B cell (primary cell): ENCODE results near the gene NSUN7. TPM values are rescaled to one million over a fixed set of nuclear protein-coding genes. Genes with fewer than 3 reads are reported as not detected.

Experiments
- ATAC-seq: fragments of 200-7000 bp; cut with Tn5 transposase; one replicate; pipeline ENCODE4 v1.10.0; 2021; ENCODE audit warnings: low read depth, mild to moderate bottlenecking, moderate number of reproducible peaks, moderate library complexity
- CTCF ChIA-PET: fragments of 350-600 bp; sonication (Branson Sonifier 250); formaldehyde crosslinking; loops from one replicate; lab custom pipeline; 2021; ENCODE audit warnings: antibody characterized with exemption, inconsistent platforms; lab: Charles Lee
- POLR2A ChIA-PET: fragments of 350-600 bp; sonication (Branson Sonifier 250); formaldehyde crosslinking; loops from one replicate; lab custom pipeline; 2021; ENCODE audit warnings: antibody characterized with exemption; lab: Charles Lee
- DNase-seq: peaks from one replicate; pipeline ENCODE4 v3.0.0; 2013
- H2AFZ ChIP-seq: 2 replicates; pipeline ENCODE4 v1.6.1; 2012; ENCODE audit warnings: mild to moderate bottlenecking, low read depth, low read length; ENCODE audit not compliant: insufficient read depth, poor library complexity, severe bottlenecking
- H3K27ac ChIP-seq, 2 donors: 1 replicate in 1 of 2; 2 replicates in 1 of 2; pipeline ENCODE4 v1.5.1; 2012 to 2013; ENCODE audit warnings: low read length in 2 of 2, mild to moderate bottlenecking in 2 of 2, moderate library complexity in 1 of 2
- H3K27me3 ChIP-seq, 4 experiments: fragments of 200-600 bp in 1 of 4; sonication (generic) in 1 of 4; replicated peaks in 1 of 4; 1 replicate in 2 of 4; 2 replicates in 2 of 4; pipeline versions ENCODE4 v1.6.1 to v1.7.0; 2013 to 2016; ENCODE audit warnings: low read length in 3 of 4, mild to moderate bottlenecking in 2 of 4, mixed read lengths in 1 of 4, moderate library complexity in 1 of 4; ENCODE audit not compliant: insufficient read depth in 4 of 4, control insufficient read depth in 3 of 4; ENCODE audit errors: control extremely low read depth in 1 of 4
- H3K36me3 ChIP-seq, 2 experiments: replicated peaks in 1 of 2; 1 replicate in 1 of 2; 2 replicates in 1 of 2; pipeline versions ENCODE4 v1.6.1 to v1.7.1; 2013; ENCODE audit warnings: low read length in 1 of 2; ENCODE audit not compliant: insufficient read depth in 2 of 2, control insufficient read depth in 1 of 2; ENCODE audit errors: control extremely low read depth in 1 of 2, extremely low read depth in 1 of 2
- H3K4me1 ChIP-seq, 2 donors: fragments of 200-600 bp in 1 of 2; sonication (generic) in 1 of 2; 1 replicate in 1 of 2; 2 replicates in 1 of 2; pipeline versions ENCODE4 v1.5.1 to v1.6.1; 2013 to 2017; ENCODE audit warnings: low read length in 2 of 2; ENCODE audit not compliant: control insufficient read depth in 2 of 2, insufficient read depth in 2 of 2
- H3K4me2 ChIP-seq: replicated peaks from 2 replicates; pipeline ENCODE3; 2012; ENCODE audit warnings: mild to moderate bottlenecking, low read depth, low read length; ENCODE audit not compliant: poor library complexity, severe bottlenecking
- H3K4me3 ChIP-seq, 5 experiments: fragments of 200-600 bp in 1 of 5; sonication (generic) in 1 of 5; 1 replicate in 3 of 5; 2 replicates in 2 of 5; pipeline versions ENCODE4 v1.5.1 to v1.7.0; 2011 to 2016; ENCODE audit warnings: low read length in 4 of 5, mild to moderate bottlenecking in 4 of 5, low read depth in 2 of 5, control low read depth in 1 of 5, moderate library complexity in 1 of 5; ENCODE audit not compliant: insufficient read depth in 1 of 5; ENCODE audit errors: control extremely low read depth in 1 of 5, extremely low read depth in 1 of 5
- H3K79me2 ChIP-seq: fragments of 200-600 bp; sonication (generic); one replicate; pipeline ENCODE4 v1.6.0; 2016; ENCODE audit warnings: low read length; ENCODE audit not compliant: control insufficient read depth, insufficient read depth
- H3K9ac ChIP-seq: fragments of 200-600 bp; sonication (generic); 2 replicates; pipeline ENCODE4 v1.6.1; 2017; ENCODE audit warnings: mild to moderate bottlenecking, low read length, moderate library complexity
- H3K9me3 ChIP-seq, 3 donors: one replicate each; pipeline versions ENCODE4 v1.6.1 to v1.7.1; 2013; ENCODE audit warnings: low read length in 2 of 3; ENCODE audit not compliant: control insufficient read depth in 2 of 3, insufficient read depth in 1 of 3; ENCODE audit errors: control extremely low read depth in 1 of 3
- H4K20me1 ChIP-seq: 2 replicates; pipeline ENCODE4 v1.6.0; 2012; ENCODE audit warnings: mild to moderate bottlenecking, low read length; ENCODE audit not compliant: insufficient read depth, control insufficient read depth, poor library complexity, severe bottlenecking
- H3K27ac Mint-ChIP-seq: one replicate; pipeline ENCODE4 v1.8.0; 2021; ENCODE audit warnings: mixed read lengths
- H3K27me3 Mint-ChIP-seq: one replicate; pipeline ENCODE4 v1.8.0; 2021; ENCODE audit warnings: mixed read lengths
- H3K4me1 Mint-ChIP-seq: one replicate; pipeline ENCODE4 v1.8.0; 2021; ENCODE audit warnings: mixed read lengths
- H3K4me3 Mint-ChIP-seq: one replicate; pipeline ENCODE4 v1.8.0; 2021; ENCODE audit warnings: mixed read lengths
- H3K9me3 Mint-ChIP-seq: one replicate; pipeline ENCODE4 v1.8.0; 2022; ENCODE audit warnings: mixed read lengths; ENCODE audit not compliant: insufficient read depth
- EZH2 ChIP-seq: IDR thresholded peaks from 2 replicates; pipeline ENCODE4 v1.6.1; 2012; ENCODE audit warnings: borderline replicate concordance, low read depth, mild to moderate bottlenecking, moderate library complexity, low read length; ENCODE audit not compliant: insufficient read depth, poor library complexity, severe bottlenecking
- WGBS: methylation state at CpG from one replicate; pipeline ENCODE4 v1.1.5; 2013; ENCODE audit warnings: missing lambda C conversion rate; ENCODE audit not compliant: insufficient coverage; 5-methylcytosine and 5-hydroxymethylcytosine counted together
- intact Hi-C: fragments of 100-400 bp; cut with micrococcal nuclease; formaldehyde crosslinking; loops from one replicate; pipeline ENCODE4 v1.10.0; 2022
- polyA plus RNA-seq: library from polyadenylated mRNA; depleted of rRNA; stranded (reverse); fragments of >200 nt; gene quantifications from 2 replicates; pipeline ENCODE4 v1.2.3, GENCODE V29; 2012
- total RNA-seq, 2 donors: library from RNA; stranded (reverse); fragments of 120-200 nt in 1 of 2; gene quantifications; 1 replicate in 1 of 2; 2 replicates in 1 of 2; pipeline versions ENCODE4 v1.2.3 to v1.2.4, GENCODE V29; 2013 to 2022
- TF ChIP-seq, protein P1 (sequence below): fragments of 200-600 bp; IDR thresholded peaks from one replicate; pipeline ENCODE4 v1.8.0; 2022; ENCODE audit warnings: antibody characterized with exemption, mild to moderate bottlenecking

The NSUN7 gene
- total and polyA plus RNA-seq, 2 donors (not counting 1 experiment from before 2014, with no cell fraction given), result 0.75 to 29.8 TPM

DNA sequence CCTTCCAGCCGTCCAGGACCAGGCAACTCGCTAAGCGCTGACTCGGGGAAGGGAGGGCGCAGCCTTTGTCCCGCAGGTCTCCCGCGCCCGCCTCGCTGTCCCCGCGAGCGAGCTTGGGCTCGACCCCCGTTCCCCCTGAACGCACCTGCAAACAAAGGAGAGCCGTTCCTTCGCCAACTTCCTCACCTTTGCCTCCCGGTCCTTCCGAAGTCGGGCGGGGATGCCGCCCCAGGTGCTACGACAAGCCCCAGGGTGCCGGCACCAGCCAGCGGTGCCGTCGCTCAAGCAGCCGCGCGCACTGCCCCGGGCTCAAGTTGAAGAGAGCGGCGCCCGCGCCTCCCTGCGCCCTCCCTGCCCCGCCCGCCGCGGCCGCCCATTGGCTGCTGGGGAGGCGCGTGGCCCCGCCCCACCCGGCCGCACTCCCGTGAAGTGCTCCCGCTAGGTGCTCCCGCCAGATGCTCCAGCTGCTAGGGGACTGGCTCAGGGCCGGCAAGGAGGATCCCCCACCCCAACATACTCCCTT is 107.1 kb downstream of the NSUN7 start:
- CTCF ChIA-PET, result interaction anchor here (0.6 to 4.0 kb wide), 3 partner anchors 15 to 539 kb away, joined by 3 to 39 read pairs (median 13); no protein-coding TSS in a partner anchor
- H3K36me3 ChIP-seq, result no peaks in the 10 kb centered on the region
- POLR2A ChIA-PET, result interaction anchor here (1.2 kb wide), 1 partner anchor 18 kb away, joined by 9 read pairs; no protein-coding TSS in a partner anchor
- peak overlapping the region; percentile 97 for H3K4me2 ChIP-seq
- peaks cover 0 to 19% (median 0%) of the 10 kb centered on the region in 4 experiments for H3K27me3 ChIP-seq
- no peaks in the 10 kb centered on the region for H3K9me3 ChIP-seq
- Mint-ChIP-seq H3K4me3 (peak overlapping the region; percentile 88), H3K9me3 (no peaks in the 10 kb centered on the region), H3K27ac (peak overlapping the region; percentile 76), H3K4me1 (peaks cover 38% of the 10 kb centered on the region), H3K27me3 (peaks cover 20% of the 10 kb centered on the region)
- ATAC-seq (peak; percentile 95), DNase-seq (peak; percentile 78)
- H3K9ac ChIP-seq, result peak overlapping the region; percentile 80
- H3K4me1 ChIP-seq, result peaks cover 19 to 32% of the 10 kb centered on the region in 2 donors
- 3% methylated on average over 51 of the region's 51 CpGs for WGBS
- intact Hi-C loops, result loop anchor here (1.0 kb wide), 1 partner anchor 17 kb away; no protein-coding TSS in a partner anchor
- H3K4me3 ChIP-seq, result peak overlapping the region; percentile 50 to 76 (median 69)
- TF ChIP-seq, protein P1, sequence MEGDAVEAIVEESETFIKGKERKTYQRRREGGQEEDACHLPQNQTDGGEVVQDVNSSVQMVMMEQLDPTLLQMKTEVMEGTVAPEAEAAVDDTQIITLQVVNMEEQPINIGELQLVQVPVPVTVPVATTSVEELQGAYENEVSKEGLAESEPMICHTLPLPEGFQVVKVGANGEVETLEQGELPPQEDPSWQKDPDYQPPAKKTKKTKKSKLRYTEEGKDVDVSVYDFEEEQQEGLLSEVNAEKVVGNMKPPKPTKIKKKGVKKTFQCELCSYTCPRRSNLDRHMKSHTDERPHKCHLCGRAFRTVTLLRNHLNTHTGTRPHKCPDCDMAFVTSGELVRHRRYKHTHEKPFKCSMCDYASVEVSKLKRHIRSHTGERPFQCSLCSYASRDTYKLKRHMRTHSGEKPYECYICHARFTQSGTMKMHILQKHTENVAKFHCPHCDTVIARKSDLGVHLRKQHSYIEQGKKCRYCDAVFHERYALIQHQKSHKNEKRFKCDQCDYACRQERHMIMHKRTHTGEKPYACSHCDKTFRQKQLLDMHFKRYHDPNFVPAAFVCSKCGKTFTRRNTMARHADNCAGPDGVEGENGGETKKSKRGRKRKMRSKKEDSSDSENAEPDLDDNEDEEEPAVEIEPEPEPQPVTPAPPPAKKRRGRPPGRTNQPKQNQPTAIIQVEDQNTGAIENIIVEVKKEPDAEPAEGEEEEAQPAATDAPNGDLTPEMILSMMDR, result no peak
- no peak for TF ChIP-seq EZH2
- no peaks in the 10 kb centered on the region for H4K20me1 ChIP-seq
- peak overlapping the region; percentile 40 for H3K27ac ChIP-seq
- no peaks in the 10 kb centered on the region for H3K79me2 ChIP-seq
- peak overlapping the region; percentile 88 for H2AFZ ChIP-seq

DNA sequence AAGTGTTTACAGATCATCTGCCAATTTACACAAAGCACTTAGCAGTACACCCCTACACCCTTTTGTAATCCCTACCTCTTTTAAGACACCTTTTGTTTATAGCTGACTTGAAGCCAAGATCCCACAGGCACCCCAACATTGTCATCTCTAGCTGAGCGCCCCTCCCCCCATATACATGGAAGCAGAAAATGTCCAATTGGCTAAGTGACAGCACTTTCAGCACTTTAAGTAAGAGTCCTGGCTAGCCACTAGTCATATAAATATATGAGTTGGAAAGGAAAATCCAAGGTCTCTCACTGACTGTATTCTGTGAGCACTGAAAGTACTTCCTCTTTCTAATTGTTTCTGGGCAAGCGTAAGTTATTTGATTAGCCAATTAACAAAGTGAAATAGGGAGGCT is 108.2 kb downstream of the NSUN7 start:
- H3K4me3 Mint-ChIP-seq, result peak overlapping the region; percentile 65
- H3K27ac ChIP-seq, result no peak overlapping the region
- H3K79me2 ChIP-seq, result no peaks in the 10 kb centered on the region
- DNase-seq (peak; percentile 40), ATAC-seq (no peak)
- intact Hi-C loops, result loop anchor here (1.0 kb wide), 1 partner anchor 18 kb away; no protein-coding TSS in a partner anchor
- no peaks in the 10 kb centered on the region for H4K20me1 ChIP-seq
- no peak overlapping the region for H3K27ac Mint-ChIP-seq
- no CpG with 5 or more reads among the region's 2 CpGs for WGBS
- ChIA-PET POLR2A (interaction anchor here (1.2 kb wide), 1 partner anchor 19 kb away, joined by 9 read pairs; no protein-coding TSS in a partner anchor), CTCF (interaction anchor here (1.2 kb wide), 1 partner anchor 17 kb away, joined by 5 read pairs; no protein-coding TSS in a partner anchor)
- H3K36me3 ChIP-seq, result no peaks in the 10 kb centered on the region
- peaks cover 0 to 19% (median 0%) of the 10 kb centered on the region in 4 experiments for H3K27me3 ChIP-seq
- H3K27me3 Mint-ChIP-seq, result peaks cover 20% of the 10 kb centered on the region
- H3K9me3 Mint-ChIP-seq, result no peaks in the 10 kb centered on the region
- no peak for TF ChIP-seq EZH2
- TF ChIP-seq, protein P1, result no peak
- no peak overlapping the region for H3K9ac ChIP-seq
- no peak overlapping the region for H3K4me2 ChIP-seq
- H3K4me1 ChIP-seq, result peaks cover 19 to 32% of the 10 kb centered on the region in 2 donors
- H2AFZ ChIP-seq, result no peak overlapping the region
- H3K9me3 ChIP-seq, result no peaks in the 10 kb centered on the region
- peaks cover 38% of the 10 kb centered on the region for H3K4me1 Mint-ChIP-seq
- no peak overlapping the region for H3K4me3 ChIP-seq
